DOHH2 (cell line): ENCODE data around the gene IRF2BP2.

ENCODE experiments used
- H3F3A ChIP-seq: fragments of 200-600 bp; sonication (generic), shearing (Covaris generic); 2 replicates; pipeline ENCODE4 v1.6.0; 2016; ENCODE audit warnings: antibody characterized with exemption, mild to moderate bottlenecking; ENCODE audit not compliant: control insufficient read depth, insufficient read depth
- H3K27ac ChIP-seq: fragments of 200-600 bp; sonication (generic); 2 replicates; pipeline ENCODE4 v1.5.1; 2014; ENCODE audit warnings: low read depth, mild to moderate bottlenecking, low read length, moderate library complexity
- H3K27me3 ChIP-seq: fragments of 200-600 bp; sonication (generic); 2 replicates; pipeline ENCODE4 v1.6.1; 2014; ENCODE audit warnings: mild to moderate bottlenecking, low read length, mixed read lengths; ENCODE audit not compliant: control insufficient read depth
- H3K36me3 ChIP-seq: fragments of 200-600 bp; sonication (generic); 2 replicates; pipeline ENCODE4 v1.6.1; 2014; ENCODE audit warnings: mild to moderate bottlenecking, low read length, moderate library complexity, mixed read lengths; ENCODE audit not compliant: control insufficient read depth
- H3K4me1 ChIP-seq: fragments of 200-600 bp; sonication (generic); 2 replicates; pipeline ENCODE4 v1.6.1; 2014; ENCODE audit warnings: mild to moderate bottlenecking, low read length, mixed read lengths; ENCODE audit not compliant: control insufficient read depth
- H3K4me2 ChIP-seq: fragments of 200-600 bp; sonication (generic); 2 replicates; pipeline ENCODE4 v1.6.0; 2014; ENCODE audit warnings: mild to moderate bottlenecking, low read length, moderate library complexity
- H3K4me3 ChIP-seq: fragments of 200-600 bp; sonication (generic); 2 replicates; pipeline ENCODE4 v1.5.1; 2014; ENCODE audit warnings: mild to moderate bottlenecking, low read length, mixed read lengths
- H3K79me2 ChIP-seq: fragments of 200-600 bp; sonication (generic); 2 replicates; pipeline ENCODE4 v1.6.1; 2014; ENCODE audit warnings: mild to moderate bottlenecking, low read length, mixed read lengths; ENCODE audit not compliant: control insufficient read depth
- H3K9me2 ChIP-seq: fragments of 200-600 bp; sonication (generic); replicated peaks from 2 replicates; pipeline ENCODE4 v1.6.1; 2014; ENCODE audit warnings: mild to moderate bottlenecking, low read length, mixed read lengths; ENCODE audit not compliant: control insufficient read depth
- H3K9me3 ChIP-seq: fragments of 200-600 bp; sonication (generic); 2 replicates; pipeline ENCODE4 v1.6.1; 2014; ENCODE audit warnings: antibody characterized with exemption, low read length, mixed read lengths; ENCODE audit not compliant: control insufficient read depth, insufficient read depth
- H4K20me1 ChIP-seq: fragments of 200-600 bp; sonication (generic); 2 replicates; pipeline ENCODE4 v1.6.0; 2014; ENCODE audit warnings: low read depth, mild to moderate bottlenecking, antibody characterized with exemption, low read length, moderate library complexity; ENCODE audit not compliant: control insufficient read depth, insufficient read depth
- EZH2phosphoT487 ChIP-seq: fragments of 200-600 bp; sonication (generic); IDR thresholded peaks from 2 replicates; pipeline ENCODE4 v1.6.1; 2017; ENCODE audit warnings: borderline replicate concordance, mild to moderate bottlenecking, antibody characterized with exemption, low read length, moderate library complexity, mixed read lengths
- TF ChIP-seq, protein P1 (sequence below): fragments of 200-600 bp; sonication (generic); IDR thresholded peaks from one replicate; pipeline ENCODE4 v1.5.1; 2014; ENCODE audit warnings: antibody characterized with exemption, mild to moderate bottlenecking, low read depth, low read length; ENCODE audit not compliant: poor library complexity, severe bottlenecking

The IRF2BP2 gene

DNA sequence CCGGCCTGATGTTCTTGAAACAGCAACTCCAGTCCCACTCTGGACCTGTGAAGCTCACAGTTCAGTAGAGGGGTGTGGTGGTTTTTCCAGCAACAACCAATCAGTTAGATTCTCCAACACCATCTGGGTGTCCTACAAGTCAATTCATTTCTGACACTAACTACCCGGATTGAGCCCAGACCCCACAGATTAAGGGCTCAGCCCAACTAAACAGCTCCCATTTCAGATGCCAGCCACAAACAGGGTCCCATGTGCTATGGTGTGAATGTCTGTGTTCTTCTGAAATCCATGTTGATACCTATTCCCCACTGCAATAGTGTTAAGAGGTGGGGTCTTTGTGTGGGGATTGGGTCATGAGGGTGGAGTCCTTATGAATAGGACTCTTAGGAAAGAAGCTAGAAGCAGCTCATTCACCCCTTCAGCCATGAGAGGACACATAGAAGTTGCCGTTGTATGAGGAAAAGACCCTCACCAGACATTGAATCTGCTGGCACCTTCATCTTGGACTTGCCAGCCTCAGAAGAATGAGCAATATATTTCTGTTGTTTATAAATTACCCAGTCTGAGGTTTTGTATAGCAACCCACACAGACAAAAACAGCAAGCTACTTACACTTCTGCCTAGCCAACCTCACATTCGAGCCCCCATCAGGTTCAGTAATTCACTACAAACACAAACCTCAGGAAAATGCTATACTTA is 53.6 kb downstream of the IRF2BP2 start:
- Histone ChIP-seq H3K79me2 (no peaks in the 10 kb centered on the region), H3K9me3 (no peaks in the 10 kb centered on the region), H3K27me3 (no peaks in the 10 kb centered on the region), H3K36me3 (no peaks in the 10 kb centered on the region), H3K4me3 (no peak overlapping the region), H3K4me2 (no peak overlapping the region), H3K27ac (no peak overlapping the region), H4K20me1 (no peaks in the 10 kb centered on the region), H3K9me2 (no peaks in the 10 kb centered on the region), H3F3A (no peaks in the 10 kb centered on the region), H3K4me1 (no peaks in the 10 kb centered on the region)
- TF ChIP-seq EZH2phosphoT487: no peak
- TF ChIP-seq, protein P1, sequence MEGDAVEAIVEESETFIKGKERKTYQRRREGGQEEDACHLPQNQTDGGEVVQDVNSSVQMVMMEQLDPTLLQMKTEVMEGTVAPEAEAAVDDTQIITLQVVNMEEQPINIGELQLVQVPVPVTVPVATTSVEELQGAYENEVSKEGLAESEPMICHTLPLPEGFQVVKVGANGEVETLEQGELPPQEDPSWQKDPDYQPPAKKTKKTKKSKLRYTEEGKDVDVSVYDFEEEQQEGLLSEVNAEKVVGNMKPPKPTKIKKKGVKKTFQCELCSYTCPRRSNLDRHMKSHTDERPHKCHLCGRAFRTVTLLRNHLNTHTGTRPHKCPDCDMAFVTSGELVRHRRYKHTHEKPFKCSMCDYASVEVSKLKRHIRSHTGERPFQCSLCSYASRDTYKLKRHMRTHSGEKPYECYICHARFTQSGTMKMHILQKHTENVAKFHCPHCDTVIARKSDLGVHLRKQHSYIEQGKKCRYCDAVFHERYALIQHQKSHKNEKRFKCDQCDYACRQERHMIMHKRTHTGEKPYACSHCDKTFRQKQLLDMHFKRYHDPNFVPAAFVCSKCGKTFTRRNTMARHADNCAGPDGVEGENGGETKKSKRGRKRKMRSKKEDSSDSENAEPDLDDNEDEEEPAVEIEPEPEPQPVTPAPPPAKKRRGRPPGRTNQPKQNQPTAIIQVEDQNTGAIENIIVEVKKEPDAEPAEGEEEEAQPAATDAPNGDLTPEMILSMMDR: no peak

DNA sequence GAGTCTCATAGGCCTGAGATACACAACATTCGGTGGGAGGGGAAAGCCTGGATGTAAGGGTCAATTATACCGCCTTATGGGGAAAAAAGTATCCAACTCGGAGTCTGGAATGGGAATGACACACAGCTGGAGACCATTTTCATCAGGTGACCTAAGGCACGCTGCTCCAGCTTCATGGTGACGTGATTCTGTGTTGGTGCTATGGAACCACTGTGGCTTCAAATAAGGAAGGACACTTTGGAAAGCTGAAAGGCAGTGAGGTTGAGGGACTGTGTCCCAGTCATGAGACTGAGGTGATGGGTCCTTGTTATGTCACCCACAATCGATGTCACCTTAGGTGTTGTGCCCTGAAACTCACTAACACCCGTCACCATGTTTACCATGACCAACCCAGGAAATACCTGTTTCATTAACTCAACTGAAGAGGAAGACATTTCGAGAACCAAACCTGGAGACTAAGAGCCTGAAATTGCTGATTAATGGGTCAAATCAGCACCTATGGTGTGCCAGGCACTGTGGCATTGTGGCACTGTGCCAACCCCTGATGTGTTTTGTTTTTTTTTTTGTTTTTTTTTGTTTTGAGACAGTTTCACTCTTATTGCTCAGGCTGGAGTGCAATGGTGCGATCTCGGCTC is 54.5 kb downstream of the IRF2BP2 start:
- Histone ChIP-seq H3K4me1 (no peaks in the 10 kb centered on the region), H3F3A (no peaks in the 10 kb centered on the region), H3K9me3 (no peaks in the 10 kb centered on the region), H3K9me2 (no peaks in the 10 kb centered on the region), H4K20me1 (no peaks in the 10 kb centered on the region), H3K79me2 (no peaks in the 10 kb centered on the region), H3K4me3 (no peak overlapping the region), H3K27ac (no peak overlapping the region), H3K27me3 (no peaks in the 10 kb centered on the region), H3K36me3 (no peaks in the 10 kb centered on the region), H3K4me2 (no peak overlapping the region)
- no peak for TF ChIP-seq EZH2phosphoT487
- TF ChIP-seq, protein P1: no peak

DNA sequence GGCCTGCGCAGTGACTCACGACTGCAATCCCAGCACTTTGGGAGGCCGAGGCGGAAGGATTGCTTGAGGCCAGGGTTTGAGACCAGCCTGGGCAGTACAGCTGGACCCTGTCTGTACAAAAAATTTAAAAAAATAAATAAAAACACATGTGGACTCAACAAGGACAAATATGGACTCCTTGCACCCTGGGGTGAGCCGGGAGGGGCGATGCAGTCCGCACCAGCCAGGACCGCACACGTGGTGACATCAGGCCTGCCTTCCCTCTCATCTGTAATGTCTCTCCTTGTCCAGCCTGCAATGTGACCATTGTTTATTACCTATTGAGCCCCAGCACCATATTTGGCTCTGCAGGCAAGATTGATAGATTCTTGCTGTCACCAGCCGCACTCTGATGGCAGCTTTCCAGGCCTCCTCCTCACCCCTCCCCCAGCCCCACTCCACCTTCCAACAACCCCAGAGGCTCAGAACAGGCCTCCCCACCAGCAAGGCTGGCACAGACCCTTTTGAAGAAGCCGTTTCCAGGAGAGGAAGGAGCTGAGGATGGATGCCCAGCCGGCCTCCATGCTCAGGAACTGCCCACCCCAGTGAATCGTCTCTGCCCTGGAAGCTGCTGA is 55.2 kb downstream of the IRF2BP2 start:
- Histone ChIP-seq H3K4me1 (no peaks in the 10 kb centered on the region), H3K9me3 (no peaks in the 10 kb centered on the region), H3K36me3 (no peaks in the 10 kb centered on the region), H3K9me2 (no peaks in the 10 kb centered on the region), H3K4me2 (no peak overlapping the region), H4K20me1 (no peaks in the 10 kb centered on the region), H3K27me3 (no peaks in the 10 kb centered on the region), H3F3A (no peaks in the 10 kb centered on the region), H3K27ac (no peak overlapping the region), H3K4me3 (no peak overlapping the region), H3K79me2 (no peaks in the 10 kb centered on the region)
- TF ChIP-seq, protein P1: no peak
- no peak for TF ChIP-seq EZH2phosphoT487
